A673 (cell line): Measurements from ENCODE around the gene TAF4. TPM values are rescaled to one million over a fixed set of nuclear protein-coding genes. Genes with fewer than 3 reads are reported as not detected.

ENCODE experiments used
- BruUV-seq: library from RNA; stranded (reverse); fragments of 400-500 nt; replicated peaks from 2 replicates; lab custom pipeline; 2021; lab: Mats Ljungman, UMichigan
- CTCF ChIA-PET: fragments of 300-600 bp; sonication (Branson Sonifier 250); formaldehyde crosslinking; loops from one replicate; lab custom pipeline; 2022; ENCODE audit warnings: antibody characterized with exemption; lab: Charles Lee
- POLR2A ChIA-PET: fragments of 300-600 bp; sonication (Branson Sonifier 250); formaldehyde crosslinking; loops from one replicate; lab custom pipeline; 2022; ENCODE audit warnings: antibody characterized with exemption; ENCODE audit not compliant: low non-redundant PET; lab: Charles Lee
- DNase-seq: peaks from one replicate; pipeline ENCODE4 v3.0.0-alpha.2; 2015; ENCODE audit warnings: low spot score
- H3K27ac ChIP-seq: fragments of 200-600 bp; sonication (generic); 2 replicates; pipeline ENCODE4 v1.5.1; 2016; ENCODE audit warnings: mixed run types, low read depth, mild to moderate bottlenecking, mixed read lengths, antibody characterized with exemption, low read length; ENCODE audit not compliant: poor library complexity, severe bottlenecking
- H3K27me3 ChIP-seq: fragments of 200-600 bp; sonication (generic); replicated peaks from 2 replicates; pipeline ENCODE4 v1.6.1; 2017; ENCODE audit warnings: mixed run types, low read depth, mild to moderate bottlenecking, mixed read lengths, antibody characterized with exemption, low read length; ENCODE audit not compliant: insufficient read depth, poor library complexity
- H3K36me3 ChIP-seq: fragments of 200-600 bp; sonication (generic); 2 replicates; pipeline ENCODE4 v1.6.1; 2016; ENCODE audit warnings: mixed run types, mild to moderate bottlenecking, mixed read lengths, antibody characterized with exemption, low read length; ENCODE audit not compliant: insufficient read depth, poor library complexity, severe bottlenecking
- H3K4me1 ChIP-seq: fragments of 200-600 bp; sonication (generic); 2 replicates; pipeline ENCODE4 v1.6.1; 2017; ENCODE audit warnings: mixed run types, mild to moderate bottlenecking, mixed read lengths, antibody characterized with exemption, low read length; ENCODE audit not compliant: insufficient read depth, poor library complexity, severe bottlenecking
- H3K4me3 ChIP-seq: fragments of 200-600 bp; sonication (generic); 2 replicates; pipeline ENCODE4 v1.5.1; 2016; ENCODE audit warnings: low read depth, mixed run types, mild to moderate bottlenecking, mixed read lengths, low read length; ENCODE audit not compliant: poor library complexity, severe bottlenecking
- H3K9me3 ChIP-seq: fragments of 200-600 bp; sonication (generic); 2 replicates; pipeline ENCODE4 v1.6.1; 2016; ENCODE audit warnings: mixed run types, low read depth, mild to moderate bottlenecking, mixed read lengths, antibody characterized with exemption, low read length; ENCODE audit not compliant: poor library complexity, severe bottlenecking
- CTCF ChIP-seq: fragments of 300-800, 200-600 bp; sonication (generic); conservative IDR thresholded peaks from 2 replicates; pipeline ENCODE4 v1.5.1; 2017; ENCODE audit warnings: low read depth, mild to moderate bottlenecking, antibody characterized with exemption, low read length, moderate library complexity, mixed read lengths
- EZH2 ChIP-seq: fragments of 200-600 bp; sonication (generic); IDR thresholded peaks from 2 replicates; pipeline ENCODE4 v1.6.1; 2017; ENCODE audit warnings: borderline replicate concordance, low read depth, mild to moderate bottlenecking, mixed read lengths, antibody characterized with exemption, low read length; ENCODE audit not compliant: poor library complexity, severe bottlenecking
- intact Hi-C: fragments of 100-400 bp; cut with micrococcal nuclease; formaldehyde crosslinking; loops from one replicate; pipeline ENCODE4 v1.10.0; 2022; ENCODE audit not compliant: unreplicated experiment
- total RNA-seq: library from RNA; stranded (reverse); gene quantifications from 2 replicates; pipeline ENCODE4 v1.2.3, GENCODE V29; 2021

TAF4 gene
- total RNA-seq, 1 experiment from 2014 or later = 37.0 TPM

GRCh38 chr20:61960836-61961235 lies 104.8 kb downstream of the TAF4 start:
- intact Hi-C loops = no loop called here
- no peaks in the 10 kb centered on the region for H3K9me3 ChIP-seq
- ChIA-PET POLR2A (no interaction called here), CTCF (no interaction called here)
- H3K27ac ChIP-seq = no peak overlapping the region
- no TSS peak for BruUV-seq
- H3K36me3 ChIP-seq = no peaks in the 10 kb centered on the region
- no peak for DNase-seq
- H3K4me1 ChIP-seq = no peaks in the 10 kb centered on the region
- no peak overlapping the region for H3K4me3 ChIP-seq
- TF ChIP-seq EZH2 = no peak
- TF ChIP-seq CTCF = no peak
- peaks cover 48% of the 10 kb centered on the region for H3K27me3 ChIP-seq

- no TSS peak for BruUV-seq
- CTCF ChIA-PET = no interaction called here
- DNase-seq = peak; percentile 45
These were observed 106.6 kb downstream of the TAF4 start for GRCh38 chr20:61958773-61959700.

More at GRCh38 chr20:61958773-61959700, 106.6 kb downstream of the TAF4 start:
- H3K4me3 ChIP-seq = no peak overlapping the region
- no peaks in the 10 kb centered on the region for H3K4me1 ChIP-seq
- H3K9me3 ChIP-seq = no peaks in the 10 kb centered on the region
- POLR2A ChIA-PET = no interaction called here
- intact Hi-C loops = no loop called here
- H3K36me3 ChIP-seq = no peaks in the 10 kb centered on the region
- no peak for TF ChIP-seq CTCF
- no peak for TF ChIP-seq EZH2
- H3K27me3 ChIP-seq = peaks cover 41% of the 10 kb centered on the region
- no peak overlapping the region for H3K27ac ChIP-seq
